ENCODE measurements around the gene CBX5.
"Not testable (repeated sequence)": the region's sequence is repeated elsewhere in the genome, so short reads cannot be mapped to it uniquely, and the experiment has no call there.

DNA sequence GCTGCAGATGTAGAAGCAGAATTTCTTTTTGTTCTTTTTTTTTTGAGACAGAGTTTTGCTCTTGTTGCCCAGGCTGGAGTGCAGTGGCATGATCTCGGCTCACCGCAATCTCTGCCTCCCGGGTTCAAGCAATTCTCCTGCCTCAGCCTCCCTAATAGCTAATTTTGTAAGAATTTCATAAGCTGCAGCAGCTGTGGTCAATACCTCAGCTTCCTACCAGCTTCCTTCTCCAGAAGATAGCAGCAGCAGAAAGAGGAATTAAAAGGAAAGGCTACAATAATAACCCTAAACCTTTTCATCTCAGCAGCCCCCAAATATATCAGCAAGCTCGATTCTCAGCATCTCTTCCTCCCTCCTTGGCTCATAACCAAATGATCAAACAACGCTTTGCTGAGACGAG lies 52.0 kb downstream of the CBX5 start:
- TF ChIP-seq, protein P1, sequence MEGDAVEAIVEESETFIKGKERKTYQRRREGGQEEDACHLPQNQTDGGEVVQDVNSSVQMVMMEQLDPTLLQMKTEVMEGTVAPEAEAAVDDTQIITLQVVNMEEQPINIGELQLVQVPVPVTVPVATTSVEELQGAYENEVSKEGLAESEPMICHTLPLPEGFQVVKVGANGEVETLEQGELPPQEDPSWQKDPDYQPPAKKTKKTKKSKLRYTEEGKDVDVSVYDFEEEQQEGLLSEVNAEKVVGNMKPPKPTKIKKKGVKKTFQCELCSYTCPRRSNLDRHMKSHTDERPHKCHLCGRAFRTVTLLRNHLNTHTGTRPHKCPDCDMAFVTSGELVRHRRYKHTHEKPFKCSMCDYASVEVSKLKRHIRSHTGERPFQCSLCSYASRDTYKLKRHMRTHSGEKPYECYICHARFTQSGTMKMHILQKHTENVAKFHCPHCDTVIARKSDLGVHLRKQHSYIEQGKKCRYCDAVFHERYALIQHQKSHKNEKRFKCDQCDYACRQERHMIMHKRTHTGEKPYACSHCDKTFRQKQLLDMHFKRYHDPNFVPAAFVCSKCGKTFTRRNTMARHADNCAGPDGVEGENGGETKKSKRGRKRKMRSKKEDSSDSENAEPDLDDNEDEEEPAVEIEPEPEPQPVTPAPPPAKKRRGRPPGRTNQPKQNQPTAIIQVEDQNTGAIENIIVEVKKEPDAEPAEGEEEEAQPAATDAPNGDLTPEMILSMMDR (IDR thresholded peaks at IDR 0.05), result not testable (repeated sequence)
- TF ChIP-seq SIN3A (IDR thresholded peaks at IDR 0.05; ENCODE audit: borderline replicate concordance, insufficient read depth, low read depth, low read length); POLR2AphosphoS5 (IDR thresholded peaks at IDR 0.05; ENCODE audit: low read depth, low read length); TCF7L2 (IDR thresholded peaks at IDR 0.05; ENCODE audit: low read depth, low read length): not testable (repeated sequence)
- TF ChIP-seq, protein P2, sequence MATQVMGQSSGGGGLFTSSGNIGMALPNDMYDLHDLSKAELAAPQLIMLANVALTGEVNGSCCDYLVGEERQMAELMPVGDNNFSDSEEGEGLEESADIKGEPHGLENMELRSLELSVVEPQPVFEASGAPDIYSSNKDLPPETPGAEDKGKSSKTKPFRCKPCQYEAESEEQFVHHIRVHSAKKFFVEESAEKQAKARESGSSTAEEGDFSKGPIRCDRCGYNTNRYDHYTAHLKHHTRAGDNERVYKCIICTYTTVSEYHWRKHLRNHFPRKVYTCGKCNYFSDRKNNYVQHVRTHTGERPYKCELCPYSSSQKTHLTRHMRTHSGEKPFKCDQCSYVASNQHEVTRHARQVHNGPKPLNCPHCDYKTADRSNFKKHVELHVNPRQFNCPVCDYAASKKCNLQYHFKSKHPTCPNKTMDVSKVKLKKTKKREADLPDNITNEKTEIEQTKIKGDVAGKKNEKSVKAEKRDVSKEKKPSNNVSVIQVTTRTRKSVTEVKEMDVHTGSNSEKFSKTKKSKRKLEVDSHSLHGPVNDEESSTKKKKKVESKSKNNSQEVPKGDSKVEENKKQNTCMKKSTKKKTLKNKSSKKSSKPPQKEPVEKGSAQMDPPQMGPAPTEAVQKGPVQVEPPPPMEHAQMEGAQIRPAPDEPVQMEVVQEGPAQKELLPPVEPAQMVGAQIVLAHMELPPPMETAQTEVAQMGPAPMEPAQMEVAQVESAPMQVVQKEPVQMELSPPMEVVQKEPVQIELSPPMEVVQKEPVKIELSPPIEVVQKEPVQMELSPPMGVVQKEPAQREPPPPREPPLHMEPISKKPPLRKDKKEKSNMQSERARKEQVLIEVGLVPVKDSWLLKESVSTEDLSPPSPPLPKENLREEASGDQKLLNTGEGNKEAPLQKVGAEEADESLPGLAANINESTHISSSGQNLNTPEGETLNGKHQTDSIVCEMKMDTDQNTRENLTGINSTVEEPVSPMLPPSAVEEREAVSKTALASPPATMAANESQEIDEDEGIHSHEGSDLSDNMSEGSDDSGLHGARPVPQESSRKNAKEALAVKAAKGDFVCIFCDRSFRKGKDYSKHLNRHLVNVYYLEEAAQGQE (IDR thresholded peaks at IDR 0.05; ENCODE audit: insufficient read depth in 1 of 2, low read depth in 2 of 2, low read length in 1 of 2), result not testable (repeated sequence)
